Transverse colon (tissue), 3 donors: Measurements from ENCODE around the gene RGS13.

Experiments used
- CTCF ChIP-seq, 5 experiments: fragments of 200-600 bp in 3 of 5; fragments of 450-650 bp in 2 of 5; sonication (generic) in 3 of 5; IDR thresholded peaks; 1 replicate in 2 of 5; 2 replicates in 3 of 5; pipeline ENCODE4 v1.5.1; 2016 to 2017; ENCODE audit warnings: antibody characterized with exemption in 5 of 5, inconsistent platforms in 3 of 5, mild to moderate bottlenecking in 2 of 5, moderate library complexity in 1 of 5
- EP300 ChIP-seq: sonication (generic); formaldehyde crosslinking; IDR thresholded peaks from one replicate; pipeline ENCODE4 v1.6.1; 2017; ENCODE audit warnings: antibody characterized with exemption, low read depth
- POLR2A ChIP-seq: fragments of 450-650 bp; IDR thresholded peaks from one replicate; pipeline ENCODE4 v1.6.1; 2016; ENCODE audit warnings: antibody characterized with exemption, mild to moderate bottlenecking, moderate library complexity

- TF ChIP-seq CTCF (IDR thresholded peaks at IDR 0.05) = no peak
- no peak for TF ChIP-seq POLR2A
- no peak for TF ChIP-seq EP300
Measured at GRCh38 chr1:192598589-192598988, 37.4 kb upstream of the RGS13 start.
